Nephron progenitor cell (in vitro differentiated cells): ENCODE measurements around the gene FAM32A.

ENCODE experiments used
- DNase-seq: peaks from one replicate; pipeline ENCODE4 v3.0.0; 2021
- H3K27ac Mint-ChIP-seq: 2 replicates; pipeline ENCODE4 v1.8.0; 2021; ENCODE audit warnings: mild to moderate bottlenecking, moderate library complexity, mixed read lengths
- H3K27me3 Mint-ChIP-seq: 2 replicates; pipeline ENCODE4 v1.8.0; 2021; ENCODE audit warnings: mild to moderate bottlenecking, low read depth, mixed read lengths; ENCODE audit not compliant: poor library complexity
- H3K36me3 Mint-ChIP-seq: 2 replicates; pipeline ENCODE4 v1.8.0; 2021; ENCODE audit warnings: low read depth, mixed read lengths
- H3K4me1 Mint-ChIP-seq: 2 replicates; pipeline ENCODE4 v1.8.0; 2021; ENCODE audit warnings: mixed read lengths
- H3K4me3 Mint-ChIP-seq: 2 replicates; pipeline ENCODE4 v1.8.0; 2021; ENCODE audit warnings: mild to moderate bottlenecking, moderate library complexity, mixed read lengths
- H3K9me3 Mint-ChIP-seq: 2 replicates; pipeline ENCODE4 v1.8.0; 2021; ENCODE audit warnings: mild to moderate bottlenecking, moderate library complexity, mixed read lengths
- TF ChIP-seq, protein P1 (sequence below): fragments of 200-600 bp; sonication (generic); IDR thresholded peaks from 2 replicates; pipeline ENCODE4 v1.5.0; 2021; ENCODE audit warnings: antibody characterized with exemption

The FAM32A gene

DNA sequence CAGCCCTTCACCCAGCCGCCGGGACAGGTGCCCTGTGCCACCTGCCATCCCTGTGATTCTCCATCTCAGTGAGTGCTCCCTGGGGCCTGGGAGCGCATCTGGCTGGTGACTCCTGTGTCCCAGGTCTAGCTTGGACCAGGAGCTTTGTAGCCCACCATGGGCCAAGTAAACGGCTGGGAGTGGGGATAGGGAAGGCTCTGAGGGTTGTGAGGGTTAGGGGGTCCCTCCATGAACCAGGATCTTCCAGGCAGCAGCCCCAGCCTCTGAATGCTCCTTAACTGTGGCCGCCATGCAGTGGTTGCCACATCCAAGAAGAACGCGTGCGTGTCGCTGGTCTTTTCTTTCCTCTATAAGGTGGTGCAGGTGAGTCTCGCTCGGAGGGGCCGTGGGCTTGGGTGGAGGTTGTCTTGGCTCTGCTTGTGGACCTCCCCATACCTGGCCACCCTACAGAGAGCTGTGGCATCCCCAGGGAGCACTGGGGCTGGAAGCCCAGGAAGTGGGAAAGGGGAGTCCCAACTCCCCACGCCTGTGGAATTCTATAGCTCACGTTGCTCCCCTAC lies 20.9 kb downstream of the FAM32A start:
- Mint-ChIP-seq H3K36me3 (peaks cover 35% of the 10 kb centered on the region), H3K9me3 (no peaks in the 10 kb centered on the region), H3K4me3 (no peak overlapping the region), H3K27ac (no peak overlapping the region), H3K4me1 (peaks cover under 1% of the 10 kb centered on the region), H3K27me3 (no peaks in the 10 kb centered on the region)
- no peak for DNase-seq
- TF ChIP-seq, protein P1, sequence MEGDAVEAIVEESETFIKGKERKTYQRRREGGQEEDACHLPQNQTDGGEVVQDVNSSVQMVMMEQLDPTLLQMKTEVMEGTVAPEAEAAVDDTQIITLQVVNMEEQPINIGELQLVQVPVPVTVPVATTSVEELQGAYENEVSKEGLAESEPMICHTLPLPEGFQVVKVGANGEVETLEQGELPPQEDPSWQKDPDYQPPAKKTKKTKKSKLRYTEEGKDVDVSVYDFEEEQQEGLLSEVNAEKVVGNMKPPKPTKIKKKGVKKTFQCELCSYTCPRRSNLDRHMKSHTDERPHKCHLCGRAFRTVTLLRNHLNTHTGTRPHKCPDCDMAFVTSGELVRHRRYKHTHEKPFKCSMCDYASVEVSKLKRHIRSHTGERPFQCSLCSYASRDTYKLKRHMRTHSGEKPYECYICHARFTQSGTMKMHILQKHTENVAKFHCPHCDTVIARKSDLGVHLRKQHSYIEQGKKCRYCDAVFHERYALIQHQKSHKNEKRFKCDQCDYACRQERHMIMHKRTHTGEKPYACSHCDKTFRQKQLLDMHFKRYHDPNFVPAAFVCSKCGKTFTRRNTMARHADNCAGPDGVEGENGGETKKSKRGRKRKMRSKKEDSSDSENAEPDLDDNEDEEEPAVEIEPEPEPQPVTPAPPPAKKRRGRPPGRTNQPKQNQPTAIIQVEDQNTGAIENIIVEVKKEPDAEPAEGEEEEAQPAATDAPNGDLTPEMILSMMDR = no peak

DNA sequence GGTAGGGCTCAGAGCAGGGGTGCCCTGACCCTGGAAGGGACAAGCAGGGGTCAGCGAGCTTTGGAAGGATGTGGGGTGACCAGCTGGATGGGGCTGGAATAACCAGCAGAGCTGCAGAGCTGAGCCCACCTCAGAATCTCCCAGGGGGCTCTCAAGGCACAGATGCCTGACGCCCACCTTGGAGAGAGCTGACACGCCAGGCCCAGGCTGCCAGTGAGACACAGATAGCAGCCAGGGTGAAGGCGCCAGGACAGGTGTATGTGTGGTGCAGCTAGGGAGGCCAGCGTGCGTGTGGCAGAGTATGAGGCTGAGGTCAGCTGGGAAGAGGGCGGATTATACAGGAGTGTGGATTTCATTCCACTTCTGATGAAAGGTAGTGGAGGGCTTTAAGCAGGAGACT lies 21.4 kb downstream of the FAM32A start:
- no peaks in the 10 kb centered on the region for H3K27me3 Mint-ChIP-seq
- TF ChIP-seq, protein P1 = no peak
- no peaks in the 10 kb centered on the region for H3K4me1 Mint-ChIP-seq
- peak overlapping the region; percentile 70 for H3K27ac Mint-ChIP-seq
- H3K9me3 Mint-ChIP-seq = peaks cover 1% of the 10 kb centered on the region
- no peak for DNase-seq
- peaks cover 39% of the 10 kb centered on the region for H3K36me3 Mint-ChIP-seq
- no peak overlapping the region for H3K4me3 Mint-ChIP-seq

DNA sequence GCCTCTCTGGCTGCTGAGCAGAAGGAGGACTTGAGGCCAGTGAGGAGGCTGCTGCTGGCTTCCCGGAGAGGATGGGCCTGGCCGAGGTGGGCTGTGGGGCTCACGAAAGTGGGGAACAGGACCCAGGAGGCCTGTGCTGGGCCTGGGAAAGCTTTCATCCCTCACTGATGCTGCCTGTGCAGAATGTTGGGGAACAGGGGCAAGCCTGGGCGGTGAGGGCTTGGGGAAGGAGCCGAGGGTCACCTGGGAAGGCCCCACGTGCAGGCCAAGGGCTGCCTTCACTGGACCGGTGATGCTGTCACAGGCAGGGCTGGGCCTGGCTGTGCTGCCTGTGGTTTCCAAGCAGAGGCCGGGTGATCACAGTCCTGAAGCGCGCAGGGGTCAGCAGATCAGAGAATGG lies 21.9 kb downstream of the FAM32A start:
- Mint-ChIP-seq H3K36me3 (peaks cover 44% of the 10 kb centered on the region), H3K4me1 (no peaks in the 10 kb centered on the region), H3K27me3 (no peaks in the 10 kb centered on the region), H3K9me3 (peaks cover 5% of the 10 kb centered on the region), H3K27ac (no peak overlapping the region), H3K4me3 (no peak overlapping the region)
- DNase-seq = no peak
- TF ChIP-seq, protein P1 = no peak

DNA sequence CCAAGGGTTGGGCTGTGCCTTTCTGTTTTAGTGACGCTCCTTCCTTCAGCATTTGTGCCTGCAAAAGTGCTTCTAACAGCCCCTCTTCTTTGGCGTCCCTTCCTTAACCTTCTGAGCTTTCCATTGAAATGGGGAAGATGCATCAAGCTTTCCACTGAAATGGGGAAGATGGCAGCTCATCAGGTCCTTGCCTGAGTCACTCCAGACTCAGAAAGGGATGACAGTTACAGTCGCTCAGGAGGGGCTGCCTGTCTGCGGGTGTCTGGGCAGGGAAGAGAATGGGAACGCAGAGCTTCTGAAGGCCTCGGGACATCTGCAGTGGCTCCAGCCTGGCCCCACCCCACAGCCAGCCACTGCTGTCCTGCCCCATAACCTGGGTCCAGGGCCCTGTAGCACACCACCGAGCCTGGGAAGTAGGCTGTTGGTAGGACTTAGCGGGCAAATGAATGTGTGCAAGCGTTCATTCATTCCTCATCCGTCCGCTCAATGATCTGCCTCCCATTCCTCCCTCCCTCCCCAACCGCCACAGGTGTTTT lies 22.3 kb downstream of the FAM32A start:
- H3K27me3 Mint-ChIP-seq = no peaks in the 10 kb centered on the region
- H3K4me1 Mint-ChIP-seq = no peaks in the 10 kb centered on the region
- H3K27ac Mint-ChIP-seq = no peak overlapping the region
- peaks cover 48% of the 10 kb centered on the region for H3K36me3 Mint-ChIP-seq
- no peak for DNase-seq
- peaks cover 7% of the 10 kb centered on the region for H3K9me3 Mint-ChIP-seq
- TF ChIP-seq, protein P1 = no peak
- no peak overlapping the region for H3K4me3 Mint-ChIP-seq

DNA sequence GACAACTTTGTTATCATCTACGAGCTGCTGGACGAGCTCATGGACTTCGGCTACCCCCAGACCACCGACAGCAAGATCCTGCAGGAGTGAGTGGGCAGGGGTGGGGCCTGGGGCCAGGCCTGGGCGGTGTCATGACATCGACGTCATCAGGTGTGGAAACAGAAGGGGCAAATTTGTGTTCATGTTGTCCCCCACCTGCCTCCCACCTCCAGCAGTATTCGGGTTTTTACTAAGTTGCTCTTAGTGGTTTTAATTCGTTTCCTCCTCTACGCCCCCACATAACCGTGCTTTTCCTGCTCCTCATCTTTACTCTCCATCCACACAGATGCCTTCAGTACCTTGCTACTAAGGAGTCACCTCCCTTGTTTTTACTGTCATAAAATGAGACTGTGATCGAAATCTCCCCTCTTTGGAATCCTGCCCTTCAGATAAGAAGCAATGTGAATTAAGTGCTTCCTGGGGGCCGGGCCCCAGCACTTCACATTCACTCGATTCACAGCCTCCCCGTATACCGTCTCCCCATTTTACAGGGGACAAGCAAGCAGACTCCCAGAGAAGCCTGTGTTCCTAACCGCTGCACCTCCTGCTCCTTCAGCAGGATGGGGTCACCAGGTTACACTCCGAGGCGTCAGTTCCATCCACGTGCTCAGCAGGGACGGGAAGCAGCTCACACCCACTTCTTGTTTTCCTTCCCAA lies 23.0 kb downstream of the FAM32A start:
- H3K36me3 Mint-ChIP-seq = peaks cover 51% of the 10 kb centered on the region
- peak overlapping the region; percentile 36 for H3K27ac Mint-ChIP-seq
- H3K4me1 Mint-ChIP-seq = no peaks in the 10 kb centered on the region
- H3K27me3 Mint-ChIP-seq = no peaks in the 10 kb centered on the region
- no peak overlapping the region for H3K4me3 Mint-ChIP-seq
- no peak for DNase-seq
- TF ChIP-seq, protein P1 = no peak
- peaks cover 7% of the 10 kb centered on the region for H3K9me3 Mint-ChIP-seq
